GM23338 (cell line): ENCODE measurements around the gene RAB40B. TPM values are rescaled to one million over a fixed set of nuclear protein-coding genes. Genes with fewer than 3 reads are reported as not detected.

Experiments
- ATAC-seq: fragments of 200-7000 bp; cut with Tn5 transposase; 3 replicates; pipeline ENCODE4 v1.9.1; 2020
- DNase-seq: peaks from one replicate; pipeline ENCODE4 v3.0.0-alpha.2; 2015; ENCODE audit warnings: low spot score
- H2AFZ ChIP-seq: fragments of 200-600 bp; sonication (generic); 2 replicates; pipeline ENCODE4 v1.8.0; 2016; ENCODE audit warnings: antibody characterized with exemption, mild to moderate bottlenecking, moderate library complexity
- H3F3A ChIP-seq: fragments of 200-600 bp; sonication (generic); replicated peaks from 2 replicates; pipeline ENCODE4 v1.8.0; 2017; ENCODE audit warnings: antibody characterized with exemption, mixed run types, low read depth
- H3K27ac ChIP-seq: fragments of 200-600 bp; sonication (generic); 2 replicates; pipeline ENCODE4 v1.6.1; 2016; ENCODE audit warnings: low read depth
- H3K27me3 ChIP-seq: fragments of 200-600 bp; sonication (generic); 2 replicates; pipeline ENCODE4 v1.8.0; 2016; ENCODE audit warnings: mild to moderate bottlenecking, mixed run types, moderate library complexity; ENCODE audit not compliant: insufficient read depth
- H3K36me3 ChIP-seq: fragments of 200-600 bp; sonication (generic); 2 replicates; pipeline ENCODE4 v1.8.0; 2016; ENCODE audit warnings: mild to moderate bottlenecking; ENCODE audit not compliant: insufficient read depth
- H3K4me1 ChIP-seq: fragments of 200-600 bp; sonication (generic); 2 replicates; pipeline ENCODE4 v1.8.0; 2016; ENCODE audit warnings: mild to moderate bottlenecking, moderate library complexity; ENCODE audit not compliant: insufficient read depth
- H3K4me2 ChIP-seq: fragments of 200-600 bp; sonication (generic); 2 replicates; pipeline ENCODE4 v1.7.1; 2017; ENCODE audit warnings: mixed run types
- H3K4me3 ChIP-seq: fragments of 200-600 bp; sonication (generic); 2 replicates; pipeline ENCODE4 v1.6.1; 2016; ENCODE audit warnings: mixed run types
- H3K79me2 ChIP-seq: fragments of 200-600 bp; sonication (generic); replicated peaks from 2 replicates; pipeline ENCODE4 v1.8.0; 2017; ENCODE audit warnings: mild to moderate bottlenecking; ENCODE audit not compliant: insufficient read depth
- H3K9me2 ChIP-seq: fragments of 200-600 bp; sonication (generic); 2 replicates; pipeline ENCODE4 v1.8.0; 2017; ENCODE audit not compliant: insufficient read depth
- H4K20me1 ChIP-seq: fragments of 200-600 bp; sonication (generic); replicated peaks from 2 replicates; pipeline ENCODE4 v1.8.0; 2017; ENCODE audit warnings: mild to moderate bottlenecking; ENCODE audit not compliant: insufficient read depth
- H3K27ac Mint-ChIP-seq: 2 replicates; pipeline ENCODE4 v1.8.0; 2020; ENCODE audit warnings: inconsistent platforms, mild to moderate bottlenecking, moderate library complexity, mixed read lengths
- H3K27me3 Mint-ChIP-seq: 3 replicates; pipeline ENCODE4 v1.8.0; 2022; ENCODE audit warnings: low read depth, mild to moderate bottlenecking, moderate library complexity, mixed read lengths, inconsistent platforms; ENCODE audit not compliant: insufficient read depth, poor library complexity
- H3K36me3 Mint-ChIP-seq: 3 replicates; pipeline ENCODE4 v1.8.0; 2021; ENCODE audit warnings: low read depth, mild to moderate bottlenecking, inconsistent platforms, moderate library complexity, mixed read lengths
- H3K4me1 Mint-ChIP-seq: 3 replicates; pipeline ENCODE4 v1.8.0; 2020; ENCODE audit warnings: mild to moderate bottlenecking, inconsistent platforms, mixed read lengths
- H3K4me3 Mint-ChIP-seq: 3 replicates; pipeline ENCODE4 v1.8.0; 2021; ENCODE audit warnings: moderate library complexity, mild to moderate bottlenecking, inconsistent platforms, mixed read lengths
- H3K9me3 Mint-ChIP-seq: 3 replicates; pipeline ENCODE4 v1.8.0; 2020; ENCODE audit warnings: moderate library complexity, mild to moderate bottlenecking, inconsistent platforms, mixed read lengths
- CREB1 ChIP-seq: fragments of 250-450 bp; sonication (Bioruptor Pico); IDR thresholded peaks from 2 replicates; pipeline ENCODE4 v1.5.0; 2020; ENCODE audit warnings: low read depth, mild to moderate bottlenecking, moderate library complexity
- CTCF ChIP-seq, 2 experiments: fragments of 200-600 bp in 1 of 2; sonication (generic) in 1 of 2; conservative IDR thresholded peaks; 2 replicates each; pipeline versions ENCODE4 v1.5.1 to v1.6.1; 2016 to 2017; ENCODE audit warnings: antibody characterized with exemption in 2 of 2, low read depth in 2 of 2, mild to moderate bottlenecking in 2 of 2, moderate library complexity in 1 of 2
- EZH2phosphoT487 ChIP-seq: fragments of 200-600 bp; sonication (generic); IDR thresholded peaks from one replicate; pipeline ENCODE4 v1.8.1; 2018; ENCODE audit warnings: antibody characterized with exemption; ENCODE audit not compliant: unreplicated experiment
- JUNB ChIP-seq: IDR thresholded peaks from one replicate; pipeline ENCODE4 v1.6.1; 2016; ENCODE audit warnings: antibody characterized with exemption; ENCODE audit not compliant: unreplicated experiment
- NANOG ChIP-seq: IDR thresholded peaks from 2 replicates; pipeline ENCODE4 v1.6.1; 2016; ENCODE audit warnings: antibody characterized with exemption, borderline replicate concordance
- POLR2AphosphoS5 ChIP-seq: IDR thresholded peaks from 2 replicates; pipeline ENCODE4 v1.6.1; 2016; ENCODE audit warnings: antibody characterized with exemption, low read depth
- REST ChIP-seq: IDR thresholded peaks from one replicate; pipeline ENCODE4 v1.6.1; 2018; ENCODE audit warnings: antibody characterized with exemption; ENCODE audit not compliant: unreplicated experiment
- STAT1 ChIP-seq: IDR thresholded peaks from one replicate; pipeline ENCODE4 v1.6.1; 2016; ENCODE audit warnings: antibody characterized with exemption; ENCODE audit not compliant: unreplicated experiment
- ZNF114 ChIP-seq: fragments of 250-450 bp; sonication (Bioruptor Pico); IDR thresholded peaks from 2 replicates; pipeline ENCODE4 v1.5.0; 2020; ENCODE audit warnings: mild to moderate bottlenecking, moderate library complexity
- ZNF331 ChIP-seq: fragments of 250-450 bp; sonication (Bioruptor Pico); IDR thresholded peaks from 2 replicates; pipeline ENCODE4 v1.5.0; 2020; ENCODE audit warnings: low read depth, mild to moderate bottlenecking, moderate library complexity
- polyA plus RNA-seq: library from polyadenylated mRNA; unstranded; fragments of >200 nt; fragmentation: Nextera tagmentation; extraction: Ambion mirVana; gene quantifications from 2 replicates; pipeline ENCODE4 v1.2.1, GENCODE V29; 2016
- total RNA-seq: library from RNA; depleted of rRNA; stranded (reverse); fragments of >200 nt; shearing (Covaris generic); gene quantifications from 2 replicates; pipeline ENCODE4 v1.2.3, GENCODE V29; 2014

The RAB40B gene
- total and polyA plus RNA-seq, 2 experiments from 2014 or later: 4.2 to 5.2 TPM

GRCh38 chr17:82659886-82660285 lies 38.6 kb downstream of the RAB40B start (continued):
- TF ChIP-seq CREB1 (CRISPR knock-in tag) (no peak), STAT1 (no peak), REST (no peak), POLR2AphosphoS5 (no peak), ZNF114 (CRISPR knock-in tag) (no peak), ZNF331 (CRISPR knock-in tag) (no peak), JUNB (no peak), EZH2phosphoT487 (no peak)

- Histone ChIP-seq H3K9me2 (no peaks in the 10 kb centered on the region), H2AFZ (no peak overlapping the region), H3K36me3 (no peaks in the 10 kb centered on the region), H3K4me3 (no peak overlapping the region), H4K20me1 (no peaks in the 10 kb centered on the region), H3K4me2 (no peak overlapping the region), H3F3A (no peaks in the 10 kb centered on the region), H3K4me1 (no peaks in the 10 kb centered on the region), H3K79me2 (no peaks in the 10 kb centered on the region), H3K27me3 (no peaks in the 10 kb centered on the region), H3K27ac (no peak overlapping the region)
- Mint-ChIP-seq H3K27me3 (peaks cover 7% of the 10 kb centered on the region), H3K36me3 (no peaks in the 10 kb centered on the region; the same call in 2 of the 3 replicates), H3K4me1 (no peaks in the 10 kb centered on the region), H3K4me3 (no peak overlapping the region), H3K9me3 (peaks cover 5% of the 10 kb centered on the region; the same call in 1 of the 3 replicates), H3K27ac (0 out of 2 replicates have a peak overlapping the region, but pooled peaks have one; percentile 48)
- ATAC-seq (no peak), DNase-seq (no peak)
- TF ChIP-seq STAT1: no peak
- TF ChIP-seq CTCF (conservative IDR thresholded peaks at IDR 0.05; ENCODE audit: low read depth in 2 of 2): no peak
- TF ChIP-seq REST: no peak
- no peak for TF ChIP-seq EZH2phosphoT487
- TF ChIP-seq NANOG: no peak
Measured at GRCh38 chr17:82658796-82659452, 39.6 kb downstream of the RAB40B start.
